ENCODE results near the gene SULT1B1.
"Not testable (repeated sequence)": the region's sequence is repeated elsewhere in the genome, so short reads cannot be mapped to it uniquely, and the experiment has no call there.

SULT1B1 gene

GRCh38 chr4:69760455-69760854, at the start of gene SULT1B1:
SULT1B1 (minus strand) TSS chr4:69760620; CDS start chr4:69755217, 5,403 bp downstream.
- DNase-seq = peak in 1 of 2 experiments; percentile 37

GRCh38 chr4:69800599-69800998, 40.2 kb upstream of the SULT1B1 start:
- DNase-seq = no peak

DNA sequence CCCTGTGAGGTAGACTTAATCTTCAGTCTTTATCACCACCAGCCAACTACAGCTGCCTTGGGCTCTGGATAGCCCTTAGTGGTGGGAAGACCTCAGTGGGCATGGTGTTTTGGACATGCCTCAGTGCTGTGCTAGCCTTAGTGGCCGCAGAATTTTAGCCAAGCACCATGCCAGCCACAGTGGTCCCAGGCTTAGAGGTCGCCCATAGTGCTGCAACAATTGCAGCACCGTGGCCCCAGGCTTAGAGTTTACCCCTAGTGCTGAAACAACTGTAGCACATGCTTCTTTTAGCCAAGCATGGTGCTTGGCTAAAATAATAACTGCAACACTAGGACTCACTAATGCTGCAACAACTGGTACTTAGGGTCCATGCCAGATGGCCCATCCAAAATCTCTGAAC, 38.9 kb upstream of the SULT1B1 start:
- no peak for DNase-seq

GRCh38 chr4:69793732-69794131, 33.3 kb upstream of the SULT1B1 start:
- DNase-seq = no peak

DNA sequence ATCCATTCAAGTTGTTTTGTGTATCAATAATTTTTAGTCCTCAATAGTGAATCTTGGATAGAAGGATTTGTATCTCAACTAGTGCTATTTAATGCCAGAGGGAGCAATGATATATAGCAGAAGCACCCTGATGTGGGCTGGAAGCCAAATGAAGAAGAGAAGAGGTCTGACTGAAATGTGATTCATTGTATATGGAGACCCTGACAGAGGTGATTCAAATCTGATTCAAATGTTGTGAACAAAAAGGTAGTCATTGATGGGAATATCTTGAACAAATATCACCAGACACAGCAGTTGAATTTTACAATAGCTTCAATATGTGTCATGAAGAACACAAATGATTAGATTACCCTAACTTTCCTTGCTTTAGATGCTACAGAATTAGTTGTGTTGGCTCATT, 27.5 kb upstream of the SULT1B1 start:
- DNase-seq = no peak

DNA sequence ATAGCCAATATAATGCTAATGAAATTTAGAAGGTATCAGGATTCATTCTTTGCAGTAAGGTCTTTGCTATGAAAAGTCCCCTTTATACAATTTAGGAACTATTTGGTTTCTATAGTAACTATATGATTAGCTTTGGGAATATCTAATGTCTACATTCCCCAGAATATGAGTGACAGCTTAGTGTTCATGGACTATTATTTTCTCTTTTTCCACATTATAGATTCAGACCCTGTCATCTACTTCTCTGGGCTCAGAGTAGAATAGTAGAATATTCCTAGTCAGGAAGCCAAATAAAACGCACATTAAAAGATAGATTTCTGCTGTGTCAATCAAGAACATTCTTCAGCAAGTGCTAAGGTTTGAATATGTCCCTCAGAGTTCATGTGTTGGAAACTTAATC, 26.1 kb upstream of the SULT1B1 start:
- DNase-seq = no peak

- no peak for DNase-seq
These were observed 24.9 kb upstream of the SULT1B1 start for GRCh38 chr4:69785211-69785831.

DNA sequence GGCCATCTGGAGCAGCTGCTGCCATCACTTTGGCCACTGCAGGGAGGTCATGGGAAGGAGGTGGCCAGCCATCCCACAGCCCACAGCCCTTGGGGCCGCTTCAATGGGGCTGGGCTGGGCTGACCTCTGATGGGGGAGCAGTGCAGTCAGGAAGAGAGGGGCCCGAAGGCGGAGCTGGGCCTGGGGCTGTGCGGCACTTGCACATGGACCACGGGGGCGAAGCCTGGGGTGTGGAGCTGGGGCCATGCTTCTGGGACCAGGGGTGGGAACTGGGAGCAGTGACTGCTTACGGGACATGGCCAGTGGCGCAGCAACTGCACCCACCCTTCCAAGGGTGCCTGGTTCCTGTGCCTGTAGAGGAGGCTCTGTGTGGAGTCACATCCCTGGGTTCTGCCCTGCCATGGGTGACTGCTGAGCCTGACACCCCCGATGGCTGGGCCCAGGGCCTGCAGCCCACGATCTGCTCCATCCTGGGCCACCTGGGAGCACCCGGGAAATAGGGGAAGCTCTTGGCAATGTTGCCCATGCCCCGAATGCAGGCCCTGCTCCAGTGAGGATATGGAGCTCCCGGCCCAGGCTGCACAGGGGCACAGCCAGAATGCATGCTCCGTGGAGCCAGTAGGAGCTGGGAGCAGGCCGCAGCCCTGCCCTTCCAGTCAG, 22.4 kb upstream of the SULT1B1 start:
- DNase-seq = no peak

GRCh38 chr4:69781458-69782418, 21.3 kb upstream of the SULT1B1 start:
- no peak for DNase-seq

- no peak for DNase-seq
These were observed 19.7 kb upstream of the SULT1B1 start for GRCh38 chr4:69780141-69780540.

DNA sequence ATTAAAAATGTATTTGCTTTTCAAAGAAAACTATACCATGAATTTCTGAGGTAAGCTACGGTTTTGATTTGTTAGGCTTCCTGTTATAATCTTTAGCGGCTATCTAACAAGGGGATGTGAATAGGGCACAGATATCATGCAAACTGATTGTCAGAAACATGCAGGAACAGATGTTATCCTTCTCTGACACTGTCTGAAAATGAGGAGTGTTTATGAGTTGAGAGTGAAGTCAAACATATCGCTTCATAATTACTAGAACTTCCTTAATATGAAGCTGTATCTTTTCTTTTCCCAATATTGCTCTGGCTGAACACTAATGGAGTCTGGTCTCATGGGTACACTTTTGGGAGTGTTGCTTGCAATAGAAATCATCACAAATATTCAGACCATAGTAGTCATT, 16.3 kb upstream of the SULT1B1 start:
- no peak for DNase-seq

- DNase-seq = no peak
These were observed 15.0 kb upstream of the SULT1B1 start for GRCh38 chr4:69775321-69775867.

- DNase-seq = no peak
These were observed 13.1 kb upstream of the SULT1B1 start for GRCh38 chr4:69773484-69773883.

DNA sequence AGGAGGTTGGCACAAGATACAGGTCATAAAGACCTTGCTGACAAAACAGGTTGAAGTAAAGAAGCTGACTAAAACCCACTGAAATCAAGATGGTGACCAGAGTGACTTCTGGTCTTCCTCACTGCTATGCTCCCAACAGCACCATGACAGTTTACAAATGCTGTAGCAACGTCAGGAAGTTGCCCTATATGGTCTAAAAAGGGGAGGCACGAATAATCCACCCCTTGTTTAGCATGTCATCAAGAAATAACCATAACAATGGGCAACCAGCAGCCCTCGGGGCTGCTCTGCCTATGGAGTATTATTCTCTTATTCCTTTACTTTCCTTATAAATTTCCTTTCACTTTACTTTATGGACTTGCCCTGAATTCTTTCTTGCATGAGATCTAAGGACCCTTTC, 8.1 kb upstream of the SULT1B1 start:
- not testable (repeated sequence) for DNase-seq

DNA sequence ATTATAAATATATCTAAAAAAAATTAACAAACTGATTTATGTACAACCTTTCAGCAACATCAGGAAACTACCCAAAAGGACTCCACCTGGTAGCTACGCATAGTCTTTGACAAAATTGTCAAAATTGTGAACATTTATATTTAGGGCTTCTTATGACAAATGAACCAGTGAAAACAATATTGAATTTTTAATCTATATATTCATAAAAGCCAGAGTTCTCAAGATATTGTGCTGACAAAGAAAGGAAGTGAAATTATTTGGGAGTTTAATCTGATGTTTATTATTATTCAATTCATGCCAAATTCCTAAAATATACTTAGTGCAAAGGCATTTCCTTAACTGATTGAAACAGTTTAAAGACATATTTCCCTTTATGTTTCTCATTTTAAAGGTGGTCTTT, 5.3 kb upstream of the SULT1B1 start:
- DNase-seq = no peak

DNA sequence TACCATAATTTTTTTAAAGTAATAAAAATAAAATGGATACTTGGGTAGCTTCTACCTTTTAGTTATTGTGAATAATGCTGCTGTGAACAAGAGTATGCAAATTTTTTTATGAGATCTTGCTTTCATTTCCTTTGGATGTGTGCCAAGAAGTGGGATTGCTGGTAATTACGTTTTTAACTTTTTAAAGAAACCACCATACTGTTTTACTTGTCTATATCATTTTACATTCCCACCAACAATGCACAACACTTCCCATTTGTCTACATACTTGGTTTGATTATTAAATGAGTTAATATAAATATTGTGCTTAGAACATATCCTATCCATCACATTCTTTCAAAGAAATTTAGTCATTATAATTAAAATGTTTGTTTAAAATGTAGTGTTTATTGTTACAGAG, 3.9 kb upstream of the SULT1B1 start:
- DNase-seq = no peak

DNA sequence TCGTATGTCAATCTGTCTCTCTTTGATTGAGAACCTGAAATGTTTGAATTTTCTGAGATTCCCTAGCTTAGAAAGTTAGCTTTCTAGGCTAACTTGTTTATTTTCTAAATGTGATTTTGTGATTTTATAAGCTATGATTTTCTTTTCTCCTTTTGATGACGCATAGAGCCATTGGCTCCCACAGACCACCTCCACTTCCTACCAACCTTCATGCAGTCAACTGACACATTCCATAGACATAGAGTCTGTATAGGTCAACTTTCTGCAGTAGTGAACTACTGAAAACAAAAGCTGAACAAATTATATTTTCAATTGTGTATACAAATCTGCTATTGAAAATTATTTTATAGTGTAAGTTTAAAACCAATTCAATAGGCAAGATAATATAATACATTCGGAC, 2.8 kb upstream of the SULT1B1 start:
- no peak for DNase-seq

DNA sequence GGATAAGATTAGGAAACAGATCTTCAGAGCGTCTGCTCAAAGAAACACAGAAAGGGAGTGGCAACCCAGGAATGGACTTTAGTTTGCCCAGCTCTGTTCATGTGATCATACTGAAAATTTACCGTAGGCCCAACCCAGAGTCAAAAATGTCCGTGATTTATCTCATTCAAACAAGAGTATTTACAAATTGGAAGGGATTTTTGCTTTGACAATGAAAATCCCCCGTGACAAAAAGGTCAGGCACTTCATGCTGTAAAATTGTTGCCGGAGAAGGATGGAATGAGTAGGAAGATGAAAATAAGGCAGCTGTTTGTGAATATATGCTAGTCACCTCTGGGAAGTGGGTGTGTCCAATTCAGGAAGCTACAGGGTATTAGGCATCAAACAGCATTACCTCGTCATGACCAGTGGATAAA, 1.2 kb downstream of the SULT1B1 start:
- DNase-seq = no peak

GRCh38 chr4:69757464-69757863, 3.0 kb downstream of the SULT1B1 start:
- DNase-seq = no peak

GRCh38 chr4:69754926-69755580, 5.4 kb downstream of the SULT1B1 start:
- no peak for DNase-seq

DNA sequence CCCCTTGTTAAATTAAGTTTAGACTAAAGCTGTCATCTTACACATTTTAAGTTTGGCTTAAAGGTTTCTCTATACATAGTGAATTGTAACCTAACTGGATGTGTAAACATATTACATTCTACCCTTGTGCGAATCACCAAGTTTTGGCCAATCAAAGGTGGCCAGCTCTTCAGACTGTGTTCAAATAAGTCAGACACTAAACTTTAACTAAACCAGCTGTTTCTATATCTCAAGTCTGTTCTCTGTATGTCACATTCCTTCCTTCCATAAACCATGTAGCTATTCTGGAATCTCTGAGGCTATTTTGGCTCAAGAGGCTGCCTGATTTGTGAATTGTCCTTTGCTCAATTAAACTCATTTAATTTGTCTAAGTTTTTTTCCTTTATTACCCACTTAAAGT, 6.7 kb downstream of the SULT1B1 start:
- no peak for DNase-seq

DNA sequence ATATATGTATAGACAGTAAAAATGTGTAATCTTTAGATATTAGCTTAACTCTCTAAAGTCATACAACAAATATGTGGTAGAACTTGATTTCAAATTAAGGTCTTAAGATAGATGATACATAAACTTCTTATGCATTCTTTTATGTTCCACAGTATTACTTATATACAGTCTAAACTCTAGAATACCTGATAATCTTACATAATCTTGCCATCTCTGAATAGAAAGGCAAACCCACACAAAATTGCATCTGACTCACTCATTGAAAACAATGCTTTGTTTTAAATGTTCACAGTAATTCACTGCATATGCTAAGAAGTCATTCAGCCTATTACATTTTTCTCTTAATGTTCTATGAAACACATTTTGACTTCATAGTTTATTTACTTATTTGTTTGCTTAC, 10.1 kb downstream of the SULT1B1 start:
- no peak for DNase-seq

- no peak for DNase-seq
These were observed 10.6 kb downstream of the SULT1B1 start for GRCh38 chr4:69749771-69750170.
